Anterior cingulate cortex (tissue), 58 donors: ENCODE measurements around the gene KRT83.
A peak's percentile ranks its signal among the peaks of the same experiment; 100 is the strongest.
"Not testable (repeated sequence)": the region's sequence is repeated elsewhere in the genome, so short reads cannot be mapped to it uniquely, and the experiment has no call there.

ENCODE experiments used
- DNase-seq, 58 donors: peaks; one replicate each; lab custom pipeline; 2025; lab: John Stamatoyannopoulos, UW

The KRT83 gene

DNA sequence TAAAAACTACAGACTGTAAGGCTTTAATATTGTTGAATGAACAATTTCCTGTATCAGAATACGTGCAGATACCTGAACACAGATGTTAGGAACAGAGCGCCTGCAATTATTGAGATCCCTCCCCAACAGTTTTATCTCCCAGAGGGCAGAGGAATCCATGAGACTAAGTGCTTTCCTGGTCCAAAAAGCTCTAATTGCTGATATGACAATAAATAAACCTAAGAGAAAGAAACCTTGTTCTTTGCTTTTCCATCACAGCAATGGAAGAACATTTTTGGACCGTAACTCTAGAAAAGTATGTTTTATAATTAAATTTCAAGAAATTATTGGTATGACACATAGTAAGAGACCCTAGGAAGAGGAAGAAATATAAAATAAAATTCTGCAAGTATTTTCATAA, 13.0 kb upstream of the KRT83 start:
- no peak for DNase-seq

- DNase-seq = no peak
These were observed 12.1 kb upstream of the KRT83 start for GRCh38 chr12:52333321-52333720.

DNA sequence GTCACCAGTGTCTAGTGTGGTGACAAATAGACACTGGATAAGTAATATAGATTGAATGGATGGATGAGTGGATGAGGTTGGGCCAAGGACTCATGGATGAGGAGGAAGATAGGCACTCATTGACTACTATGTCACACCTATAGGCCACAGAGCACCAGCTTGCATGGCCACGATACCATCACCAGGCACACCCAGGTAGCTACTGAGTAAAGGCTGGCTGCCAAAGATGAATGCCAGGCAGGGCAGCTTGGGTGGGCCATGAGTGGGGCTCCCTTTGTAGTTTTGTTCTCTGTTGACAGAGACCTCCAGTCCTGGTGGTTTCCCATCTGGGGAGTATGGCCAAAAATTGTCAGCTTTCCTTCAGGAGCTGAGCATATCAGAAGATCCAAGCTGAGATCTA, 11.2 kb upstream of the KRT83 start:
- DNase-seq = no peak

DNA sequence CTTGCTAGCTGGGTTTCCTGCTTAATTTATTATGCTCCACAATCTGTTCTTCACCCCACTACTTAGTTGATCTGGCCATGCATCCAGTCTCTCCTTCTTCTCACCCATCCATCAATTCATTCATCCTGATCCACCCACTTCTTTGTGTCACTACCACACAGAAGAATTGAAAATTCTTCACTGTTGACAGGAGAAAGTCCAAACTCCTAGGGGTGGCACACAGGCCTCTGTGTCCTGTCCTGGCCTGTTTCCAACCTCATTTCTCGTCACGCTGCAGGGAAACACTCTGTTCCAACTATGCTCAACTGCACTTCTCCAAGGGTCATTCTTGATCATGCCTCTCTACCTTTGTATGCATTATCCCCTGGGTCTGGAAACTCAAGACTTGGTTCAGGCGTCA, 10.6 kb upstream of the KRT83 start:
- DNase-seq = no peak

DNA sequence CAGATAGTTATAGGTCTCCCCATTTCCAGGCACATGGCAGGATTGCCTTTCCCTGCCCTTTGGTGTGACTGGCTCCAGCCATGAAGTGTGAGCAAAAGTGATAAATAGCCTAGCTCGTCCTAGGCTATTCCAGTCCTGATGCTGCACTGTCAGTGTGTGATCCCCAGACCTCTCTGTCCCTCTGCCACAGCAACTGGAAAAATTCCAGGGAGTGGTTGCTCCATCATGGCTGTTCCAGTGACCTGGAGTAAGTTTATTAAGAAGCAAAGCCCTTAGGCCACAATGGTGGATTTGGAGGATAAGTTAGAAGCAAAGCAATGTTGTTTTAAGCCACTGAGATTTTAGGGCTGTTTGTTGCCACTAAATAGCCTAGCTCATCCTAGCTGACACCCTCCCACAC, 9.8 kb upstream of the KRT83 start:
- DNase-seq = no peak

GRCh38 chr12:52327830-52328500, 6.8 kb upstream of the KRT83 start:
- no peak for DNase-seq

DNA sequence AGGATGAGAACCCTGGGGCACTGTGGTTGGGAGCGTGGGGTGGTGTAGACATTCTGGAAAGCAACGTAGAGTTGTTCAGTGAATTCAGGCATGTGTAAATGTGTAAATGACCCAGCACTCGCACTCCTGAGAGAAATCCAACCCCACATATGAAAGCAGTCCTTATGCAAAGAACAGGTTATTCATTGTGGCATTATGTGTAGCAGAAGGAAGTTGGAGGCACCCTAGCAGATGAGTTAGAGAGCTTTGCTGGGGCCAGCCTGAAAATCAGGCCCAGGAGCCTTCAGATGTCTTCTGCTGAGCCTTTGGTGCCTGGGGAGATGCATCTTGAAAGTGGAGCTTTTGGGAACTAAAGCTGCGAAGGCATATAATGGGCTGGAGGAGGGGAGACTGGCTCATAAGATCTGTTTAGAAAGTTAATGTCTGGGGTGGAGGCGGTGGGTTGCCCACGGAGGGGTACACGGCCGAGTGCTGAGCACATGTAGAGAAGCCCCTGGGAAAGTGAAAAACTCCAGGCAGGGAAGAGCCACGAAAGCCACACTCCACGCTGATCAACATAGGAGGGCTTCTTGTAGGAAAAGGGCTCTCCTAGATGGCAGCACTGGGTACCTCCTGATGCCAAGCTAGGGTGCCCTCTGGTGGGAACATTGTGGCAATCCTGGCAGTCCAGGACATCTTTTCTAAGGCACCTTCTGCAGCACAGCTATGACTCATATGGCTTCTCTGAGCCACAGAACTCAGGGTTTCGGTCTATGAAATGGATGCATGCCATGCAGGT, 6.0 kb upstream of the KRT83 start:
- peak in 53 of 58 donors; percentile 6 to 88 (median 53) for DNase-seq

- no peak for DNase-seq
These were observed 2.9 kb upstream of the KRT83 start for GRCh38 chr12:52324153-52324444.

GRCh38 chr12:52323416-52324152, 2.4 kb upstream of the KRT83 start:
- DNase-seq = no peak

DNA sequence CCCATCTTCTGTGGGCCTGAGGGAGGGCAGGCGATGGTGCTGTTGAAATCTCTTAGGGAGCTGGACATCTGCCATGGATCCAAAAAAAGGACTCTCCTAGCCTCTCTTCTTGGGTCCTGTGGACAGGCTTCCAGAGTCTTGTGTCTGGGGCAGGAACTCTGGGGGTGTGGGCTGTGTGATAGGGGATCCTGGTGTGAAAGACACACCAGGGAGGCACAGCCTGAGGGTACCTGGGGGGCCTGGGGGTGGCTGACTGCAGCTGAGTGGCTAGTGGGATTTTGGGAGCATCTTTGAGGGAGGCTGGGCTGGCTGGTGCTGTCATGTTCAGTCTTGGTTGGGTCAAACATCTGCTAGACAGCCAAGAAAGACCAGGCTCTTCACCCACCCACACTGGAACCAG, 1.8 kb upstream of the KRT83 start:
- DNase-seq = no peak

DNA sequence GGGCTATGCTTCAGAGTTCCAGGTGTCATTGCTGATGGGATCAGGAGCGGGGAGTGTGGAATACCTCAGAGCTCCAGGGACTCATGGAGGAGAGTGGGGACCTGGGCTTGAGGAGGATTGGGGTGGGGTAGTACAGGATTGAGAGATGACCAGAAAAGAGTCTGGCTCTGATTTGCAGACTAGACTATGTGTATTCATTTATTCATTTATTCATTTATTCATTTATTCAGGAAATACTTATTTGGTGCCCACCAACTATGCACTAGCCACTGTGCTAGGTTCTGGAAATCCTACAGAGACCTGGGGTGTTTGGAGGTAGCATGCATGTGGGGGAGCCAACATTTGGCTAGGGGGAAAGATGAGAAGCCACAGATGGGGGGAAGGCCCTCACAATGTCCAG, 871 bp upstream of the KRT83 start:
- DNase-seq = no peak

GRCh38 chr12:52321418-52321817, 220 bp upstream of the KRT83 start:
- peak in 29 of 58 donors; percentile 6 to 61 (median 25) for DNase-seq

- no peak for DNase-seq
These were observed 2.1 kb downstream of the KRT83 start for GRCh38 chr12:52319097-52319496.

GRCh38 chr12:52318241-52318990, 2.8 kb downstream of the KRT83 start:
- no peak for DNase-seq

- DNase-seq = no peak
These were observed 3.6 kb downstream of the KRT83 start for GRCh38 chr12:52317468-52318052.

- DNase-seq = no peak
These were observed 4.5 kb downstream of the KRT83 start for GRCh38 chr12:52316701-52317100.

- DNase-seq = no peak
These were observed 4.9 kb downstream of the KRT83 start for GRCh38 chr12:52316290-52316689.

GRCh38 chr12:52315721-52316120, 5.5 kb downstream of the KRT83 start:
- not testable (repeated sequence) for DNase-seq

GRCh38 chr12:52314511-52314910, 6.7 kb downstream of the KRT83 start:
- DNase-seq = no peak

DNA sequence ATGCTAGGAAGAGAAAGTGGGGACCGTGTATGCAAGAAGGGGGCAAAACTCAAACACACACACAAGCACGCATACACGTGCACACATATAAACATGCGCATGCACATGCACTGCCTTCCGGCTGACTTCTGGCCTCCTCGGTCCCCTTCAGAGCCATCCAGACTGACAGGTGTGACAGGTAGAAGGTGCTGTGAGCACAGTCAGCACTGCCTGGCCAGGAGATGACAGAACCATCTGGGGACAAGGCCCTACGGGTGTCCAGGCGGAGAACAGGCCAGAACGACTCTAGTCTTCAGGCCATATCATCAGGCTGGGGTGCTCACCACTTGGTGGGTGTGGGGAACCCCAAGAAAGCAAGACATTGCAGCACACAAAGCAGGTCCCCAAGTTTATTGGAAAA, 7.3 kb downstream of the KRT83 start:
- DNase-seq = no peak

GRCh38 chr12:52313461-52313860, 7.7 kb downstream of the KRT83 start:
- DNase-seq = no peak
